ENCODE data around the gene SNX11.

SNX11 gene

GRCh38 chr17:48137656-48138055 is 30.1 kb downstream of the SNX11 start:
- DNase-seq, result no peak

DNA sequence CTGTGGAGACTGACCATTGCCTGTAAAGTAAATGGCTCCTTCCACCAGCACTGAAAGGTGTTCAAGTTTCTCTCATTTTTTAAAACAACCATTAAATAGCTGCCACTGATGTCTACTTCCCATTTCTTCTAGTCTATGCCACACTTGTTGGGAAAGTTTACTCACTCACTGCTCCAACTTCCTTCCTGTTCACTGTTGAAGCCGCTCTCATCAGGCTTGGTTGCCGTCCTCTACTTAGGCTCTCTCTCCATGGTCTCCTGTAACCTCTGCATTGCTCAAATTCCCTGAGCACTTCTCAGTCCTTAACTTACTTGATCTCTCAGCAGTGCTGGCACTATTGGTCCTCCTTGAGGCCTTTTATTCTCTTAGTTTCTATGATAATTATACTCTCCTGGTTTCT is 32.4 kb downstream of the SNX11 start:
- no peak for DNase-seq

DNA sequence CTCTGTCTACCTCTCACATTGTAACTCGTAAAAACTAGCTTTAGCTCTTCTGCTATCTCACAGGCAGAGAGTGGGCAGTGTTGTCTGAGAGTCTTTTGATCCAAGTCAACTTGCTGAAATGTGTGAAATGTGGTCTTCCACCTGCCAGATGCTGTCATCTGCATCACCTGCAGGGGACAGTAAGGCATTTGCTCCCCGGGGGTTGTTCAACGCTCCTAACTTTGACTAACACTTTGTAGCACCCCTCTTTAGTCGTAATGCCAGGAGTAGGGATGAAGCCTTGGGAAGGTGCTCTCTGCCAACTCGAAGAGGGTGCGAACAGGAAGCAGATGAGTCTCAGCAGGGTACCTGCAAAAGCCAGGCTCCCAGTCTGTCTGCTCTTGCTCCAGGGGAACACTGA is 36.1 kb downstream of the SNX11 start:
- DNase-seq, result no peak

DNA sequence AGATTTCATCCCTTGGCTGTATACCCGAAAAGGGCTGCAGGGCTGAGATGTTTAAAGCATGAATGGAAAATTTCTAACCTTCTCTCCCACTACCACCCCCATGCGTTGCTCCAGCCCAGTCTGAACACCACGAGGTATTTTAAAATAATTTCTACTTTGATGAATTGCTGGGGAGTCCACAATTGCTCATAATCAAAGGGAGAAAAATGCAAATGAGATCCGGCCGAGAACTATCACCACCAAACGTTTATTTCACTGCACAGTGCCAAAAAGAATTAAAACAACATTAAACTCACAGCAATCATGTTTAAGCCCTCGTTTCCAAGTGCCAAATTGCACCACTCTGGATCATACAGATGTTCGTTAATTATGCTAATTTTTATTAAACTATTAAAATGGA is 36.7 kb downstream of the SNX11 start:
- no peak for DNase-seq

- no peak for DNase-seq
These were observed 37.6 kb downstream of the SNX11 start for GRCh38 chr17:48144976-48145798.

DNA sequence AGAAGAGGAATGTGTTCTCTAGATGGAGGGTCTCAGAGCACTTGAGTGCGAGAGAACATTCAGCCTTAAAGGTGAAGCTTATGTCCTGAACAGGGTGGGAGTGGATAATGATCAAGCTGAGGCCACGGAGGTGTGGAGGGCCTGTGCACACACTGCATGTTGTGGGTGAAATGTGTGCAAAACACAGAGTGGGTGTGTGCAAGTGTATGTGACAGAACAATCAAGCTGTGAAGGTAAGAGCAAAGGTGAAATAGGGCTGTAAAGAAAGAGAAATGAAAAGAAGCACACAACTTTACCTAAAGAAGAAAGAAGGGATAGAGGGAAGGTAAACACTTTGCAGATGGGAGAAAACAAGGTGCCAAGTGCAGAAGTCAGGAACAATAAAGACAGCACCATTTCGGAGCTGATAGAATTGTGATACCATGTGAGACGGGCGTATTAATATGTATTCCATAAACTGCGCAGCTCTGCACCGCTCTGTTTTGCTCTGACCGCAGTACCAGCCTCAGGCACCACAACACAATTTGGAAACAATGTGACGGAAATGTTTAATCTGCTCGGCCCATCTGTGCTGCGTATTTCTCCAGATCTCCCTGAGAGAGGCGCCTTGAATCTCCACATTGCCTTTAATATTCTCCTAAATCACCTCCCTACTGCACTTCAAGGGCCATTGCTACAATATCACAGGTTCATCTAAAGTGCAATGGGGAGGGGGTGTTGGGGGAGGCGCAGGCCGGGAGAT is 40.6 kb downstream of the SNX11 start:
- no peak for DNase-seq

- no peak for DNase-seq
These were observed 41.6 kb downstream of the SNX11 start for GRCh38 chr17:48148854-48149786.

DNA sequence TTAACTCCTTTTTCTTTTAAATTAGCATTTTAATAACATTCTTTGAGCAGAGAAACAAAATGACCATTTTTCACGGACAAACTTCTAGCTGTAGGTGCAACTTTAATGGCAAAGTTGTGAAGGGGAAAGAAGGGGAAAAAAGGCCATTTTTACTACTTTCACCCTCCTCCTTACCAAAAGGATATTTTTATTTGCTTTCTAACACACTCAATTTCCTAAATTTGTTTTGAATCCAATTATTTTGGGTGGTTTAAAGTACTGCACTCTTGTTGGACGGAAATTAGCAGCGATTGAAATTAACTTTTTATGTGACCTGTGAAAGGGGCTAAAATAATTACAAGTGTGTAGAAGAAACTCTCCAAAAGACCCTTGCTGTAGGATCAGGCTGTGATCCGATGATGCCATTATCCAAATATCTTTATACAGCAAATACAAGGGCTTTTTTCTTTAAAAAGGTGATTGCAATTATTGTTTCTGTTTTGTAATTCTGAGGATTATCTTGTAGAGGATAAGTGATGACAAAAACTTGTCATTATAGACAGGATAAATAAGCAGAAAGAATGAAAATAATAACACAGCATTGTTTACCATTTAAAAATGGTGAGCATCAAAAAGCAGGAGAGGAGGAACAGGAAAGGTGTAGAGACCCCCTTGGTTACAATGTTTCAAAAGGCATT is 42.4 kb downstream of the SNX11 start:
- DNase-seq, result no peak

- no peak for DNase-seq
These were observed 43.0 kb downstream of the SNX11 start for GRCh38 chr17:48150597-48151001.

DNA sequence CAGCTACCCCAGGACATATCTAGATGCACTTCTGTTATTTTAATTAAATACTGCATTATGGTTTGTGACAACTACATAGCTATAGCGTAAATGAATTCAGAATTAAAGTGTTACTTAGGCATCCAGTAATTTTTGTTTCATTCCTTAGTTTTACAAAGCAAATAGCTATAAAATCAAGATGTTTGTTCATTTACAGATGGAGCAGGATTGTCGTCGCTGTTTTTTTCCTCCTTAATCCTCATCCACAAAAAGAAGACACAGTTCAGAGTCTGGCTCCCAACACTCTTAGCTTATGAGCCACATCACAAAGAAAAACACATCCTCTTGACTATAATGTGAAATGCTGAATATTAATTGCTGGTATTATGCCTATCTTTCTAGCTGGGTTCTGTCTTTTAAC is 43.7 kb downstream of the SNX11 start:
- no peak for DNase-seq

DNA sequence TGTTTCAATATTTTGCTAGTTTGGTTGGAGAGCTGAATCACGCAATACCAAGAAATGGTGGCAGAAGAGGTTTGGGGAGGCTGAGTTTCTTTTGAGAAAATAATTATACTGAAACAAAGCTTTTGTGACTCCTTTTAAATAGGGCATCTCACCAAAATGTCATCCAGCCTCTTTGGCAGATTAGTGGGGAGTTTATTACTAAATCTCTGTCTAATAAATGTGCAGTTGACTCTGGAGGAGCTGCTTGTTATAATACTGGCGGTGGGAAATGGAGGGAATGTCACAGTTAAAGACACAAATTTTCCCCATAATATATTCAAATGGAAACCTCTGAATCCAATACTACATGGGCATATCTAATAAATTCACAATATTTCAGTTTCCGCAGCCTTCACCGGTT is 44.7 kb downstream of the SNX11 start:
- DNase-seq, result no peak

- DNase-seq, result no peak
These were observed 46.3 kb downstream of the SNX11 start for GRCh38 chr17:48153691-48154358.

DNA sequence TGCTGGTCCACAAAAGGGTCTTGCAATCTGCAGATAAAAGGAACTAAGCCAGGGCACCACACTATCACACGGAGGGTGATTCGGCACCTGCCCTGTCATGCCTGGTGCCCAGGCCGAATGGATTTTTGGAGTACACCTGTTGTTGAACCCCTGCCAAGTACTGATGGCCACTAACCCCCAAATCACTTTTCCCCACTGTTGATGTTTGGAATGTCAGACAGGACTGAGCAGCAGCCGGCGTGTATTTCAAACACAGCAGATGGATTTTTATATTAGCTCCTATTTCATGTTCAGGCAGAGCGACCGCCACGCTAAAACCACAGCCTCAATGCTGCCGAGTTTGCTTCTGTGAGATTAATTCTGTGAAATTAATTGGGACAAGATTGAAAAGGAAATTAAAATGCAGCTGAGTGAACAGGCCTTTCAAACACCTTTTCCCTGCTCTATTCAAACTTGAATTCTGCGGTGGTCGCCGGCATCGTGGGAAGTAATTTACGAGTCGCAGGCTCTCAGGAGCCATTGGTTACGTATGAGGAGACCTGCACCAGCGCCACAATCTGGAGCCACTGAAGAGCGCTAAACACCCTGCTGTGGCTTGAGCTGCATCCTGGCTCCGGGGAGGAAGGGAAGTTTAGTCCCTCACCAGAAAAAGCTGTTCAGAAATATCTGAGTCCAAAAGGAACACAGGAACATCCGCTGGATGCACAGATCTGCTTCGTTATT is 48.5 kb downstream of the SNX11 start:
- no peak for DNase-seq

DNA sequence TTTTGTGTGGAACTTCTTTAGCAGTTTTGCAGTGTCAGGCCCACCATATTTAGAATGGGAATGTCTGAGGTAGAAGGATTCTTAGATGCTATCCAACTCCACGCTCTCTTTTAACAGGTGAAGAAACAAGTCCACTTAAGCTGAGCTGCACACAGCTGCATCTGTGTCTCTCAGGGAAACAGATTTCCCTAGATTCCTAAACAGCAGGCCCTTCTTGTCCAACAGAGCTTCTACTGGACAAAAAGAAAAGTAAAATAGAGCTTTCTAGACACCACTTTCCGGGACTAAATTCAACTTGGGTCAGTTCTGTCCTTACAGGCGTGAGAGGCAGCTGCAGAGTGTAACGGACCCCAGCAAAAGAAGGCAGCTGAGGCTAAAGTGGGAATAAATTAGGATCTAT is 51.7 kb downstream of the SNX11 start:
- DNase-seq, result no peak

DNA sequence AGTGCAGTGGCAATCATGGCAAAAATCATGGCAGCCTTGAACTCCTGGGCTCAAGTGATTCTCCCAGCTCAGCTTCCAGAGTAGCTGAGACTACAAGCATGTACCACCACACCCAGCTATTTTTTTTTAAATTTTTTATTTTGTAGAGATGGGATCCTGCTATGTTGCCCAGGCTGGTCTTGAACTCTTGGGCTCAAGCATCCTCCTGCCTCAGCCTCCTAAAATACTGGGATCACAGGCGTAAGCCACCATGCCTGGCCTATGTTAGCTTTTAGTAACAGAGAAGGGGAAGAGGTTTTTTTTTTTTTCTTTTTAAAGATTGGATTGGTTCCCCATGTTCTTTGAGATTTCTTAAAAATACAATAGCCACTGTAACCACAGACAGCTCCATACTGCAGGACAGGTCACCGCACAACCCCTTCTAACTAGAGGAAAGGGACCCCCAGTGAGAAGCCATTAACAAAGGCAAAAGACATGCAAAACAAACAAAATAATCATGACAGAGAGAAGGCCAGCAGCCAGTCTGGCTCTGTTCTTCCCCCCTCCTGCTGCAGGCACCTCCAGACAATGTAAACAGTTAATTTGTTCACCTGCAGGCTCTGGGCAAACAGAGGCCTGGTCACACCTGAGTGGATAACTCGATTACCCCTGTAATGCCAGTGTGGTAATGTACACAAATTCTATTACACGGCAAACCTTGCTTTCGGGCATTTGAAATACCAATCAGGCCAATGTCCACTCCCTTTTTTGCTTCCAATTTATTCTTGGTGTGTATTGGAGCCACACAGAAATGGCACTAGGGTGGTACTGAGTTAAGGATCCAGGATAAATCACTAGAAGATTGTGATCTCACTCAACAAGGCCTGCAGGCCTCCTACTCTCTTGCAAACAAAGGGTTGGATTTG is 52.9 kb downstream of the SNX11 start:
- no peak for DNase-seq

DNA sequence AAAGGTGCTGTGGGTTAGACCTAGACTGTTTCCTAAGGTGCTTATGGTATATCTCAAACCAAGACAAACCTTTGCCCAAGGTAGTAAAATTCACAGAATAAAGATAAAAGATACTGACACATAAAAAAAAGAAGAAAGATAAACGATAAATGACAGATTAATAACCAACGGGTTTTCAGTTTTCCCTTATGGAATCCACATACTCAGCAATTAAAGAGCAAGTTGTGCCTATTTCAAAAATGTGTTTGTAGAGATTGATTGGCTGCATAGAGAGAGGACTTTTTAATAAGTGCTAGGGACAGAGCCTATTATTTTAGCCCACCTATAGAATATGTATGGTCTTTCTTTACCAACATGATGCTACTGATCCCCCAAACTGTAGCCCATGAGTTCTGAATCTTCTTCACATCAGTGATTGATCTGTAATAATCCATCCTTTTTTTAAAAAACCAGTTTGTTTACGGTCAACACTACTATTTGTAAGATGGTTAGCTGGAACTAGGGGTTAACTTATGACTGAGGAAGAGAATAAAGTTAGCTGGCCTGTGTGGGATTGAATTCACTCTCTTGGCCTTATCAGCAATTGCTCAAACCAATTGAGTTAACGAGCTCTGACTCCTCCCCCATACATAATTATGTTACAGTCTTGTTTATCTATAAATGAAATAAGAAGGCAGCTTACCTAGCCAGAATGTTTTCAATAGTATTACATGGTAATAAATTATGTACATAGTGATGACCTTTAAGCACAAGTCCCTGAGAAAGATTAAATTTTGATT is 53.8 kb downstream of the SNX11 start:
- no peak for DNase-seq

DNA sequence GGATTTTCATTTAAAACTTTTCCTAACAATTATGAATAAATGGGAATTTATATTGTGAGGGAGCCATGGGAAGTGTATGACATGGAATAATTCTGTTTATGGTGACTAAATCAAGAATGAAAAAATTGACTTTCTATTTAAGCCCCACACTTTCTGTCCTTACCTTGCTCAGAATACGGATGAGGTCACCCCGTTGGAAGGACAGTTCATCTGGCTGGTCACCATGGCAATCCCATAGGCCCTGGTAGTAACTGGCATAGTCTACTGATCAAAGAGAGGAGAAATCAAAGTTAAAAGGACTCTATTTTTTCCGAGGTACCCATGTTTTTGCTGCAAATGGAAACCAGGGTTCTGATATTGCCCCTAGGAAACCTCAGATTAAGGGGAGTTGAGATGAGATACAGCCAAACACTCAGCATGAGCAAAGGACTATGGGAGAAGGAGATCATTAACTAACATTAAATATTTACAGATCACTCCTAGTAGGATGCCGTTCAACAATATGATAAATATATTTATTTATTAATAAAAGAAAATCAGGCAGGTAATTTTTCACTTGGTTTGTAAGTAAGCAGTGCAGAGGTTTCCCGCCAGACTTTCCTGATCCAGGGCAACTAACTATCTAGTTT is 54.9 kb downstream of the SNX11 start:
- no peak for DNase-seq

DNA sequence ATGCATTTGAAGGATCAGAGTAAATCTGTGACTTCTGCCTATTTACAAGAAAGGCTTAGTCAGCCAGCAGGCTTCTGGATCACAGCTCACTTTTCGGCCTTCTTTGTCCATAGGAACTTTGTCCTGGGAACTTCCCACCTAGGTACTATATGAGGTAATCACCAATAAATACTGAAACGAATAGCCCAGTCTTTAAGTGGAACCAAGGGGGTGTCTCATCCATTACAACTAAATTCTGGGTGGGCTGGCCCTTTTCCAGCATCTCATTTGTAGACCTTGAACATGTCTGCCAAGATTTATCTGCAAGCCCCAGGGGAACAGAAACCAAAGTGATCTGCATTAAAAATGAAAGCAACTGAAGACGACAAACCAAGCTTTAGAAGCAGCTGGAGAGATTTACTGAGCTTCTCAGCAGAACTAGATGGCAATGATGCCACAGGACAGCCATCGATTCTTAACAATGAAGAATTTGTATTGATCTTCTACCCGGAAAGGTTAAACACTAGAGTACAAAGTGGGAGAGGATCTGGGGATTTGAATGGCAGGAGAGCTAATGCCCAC is 55.5 kb downstream of the SNX11 start:
- no peak for DNase-seq

- no peak for DNase-seq
These were observed 56.2 kb downstream of the SNX11 start for GRCh38 chr17:48163809-48164208.

Data from CD4-positive, alpha-beta T cell treated with Interleukin-15 for 1 hour (primary cell).